Kasumi-1 (cell line): ENCODE data around the gene PLEKHG7.
"Not testable (repeated sequence)": the region's sequence is repeated elsewhere in the genome, so short reads cannot be mapped to it uniquely, and the experiment has no call there.

Experiments
- DNase-seq, 2 experiments: peaks; one replicate each; lab custom pipeline; 2025; lab: John Stamatoyannopoulos, UW

The PLEKHG7 gene

GRCh38 chr12:92747151-92747550, 44.4 kb downstream of the PLEKHG7 start:
- DNase-seq, result no peak

- not testable (repeated sequence) for DNase-seq
Measured at GRCh38 chr12:92749691-92750090, 46.9 kb downstream of the PLEKHG7 start.

DNA sequence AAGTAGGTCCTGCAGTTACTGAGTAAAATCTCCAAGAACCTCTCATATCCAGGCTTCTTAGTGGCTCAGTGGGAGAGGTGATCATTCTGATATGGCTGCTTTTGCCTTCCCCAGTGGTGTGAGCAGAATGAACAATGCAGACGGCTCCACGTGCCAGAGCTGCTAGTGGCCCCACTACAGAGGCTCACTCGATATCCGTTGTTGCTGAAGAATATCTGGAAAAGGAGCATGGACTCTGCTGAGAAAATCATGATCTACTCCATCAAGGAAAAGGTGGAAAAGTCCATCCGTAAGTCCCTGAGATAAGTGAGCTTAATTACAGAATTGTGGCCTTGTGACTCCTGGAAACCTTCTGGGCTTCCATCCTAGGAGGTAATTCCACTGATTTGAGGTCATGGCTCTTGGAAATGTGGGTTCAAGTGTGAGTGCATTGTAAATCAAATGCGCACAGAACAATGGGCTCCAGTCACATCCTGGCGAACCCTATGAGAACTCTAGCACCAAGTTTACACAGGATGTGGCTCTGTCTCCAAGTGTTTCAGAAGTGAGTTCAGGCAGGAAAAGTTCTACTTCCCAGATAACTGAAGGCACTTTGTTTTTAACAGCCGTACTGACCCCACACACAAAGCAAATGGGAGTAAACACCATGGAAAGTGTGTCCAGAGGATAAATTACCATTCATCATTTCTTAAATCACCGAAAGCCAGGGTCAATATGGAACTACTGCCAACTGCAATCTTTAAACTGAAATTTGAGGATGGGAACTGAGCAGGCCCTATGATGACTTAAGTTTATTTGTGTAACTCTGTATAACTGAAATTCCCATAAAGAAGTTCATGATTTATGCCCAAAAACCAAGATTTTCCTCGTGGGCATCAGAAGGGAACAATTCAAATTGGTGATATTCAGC, 51.4 kb downstream of the PLEKHG7 start:
- no peak for DNase-seq

- DNase-seq, result no peak
Measured at GRCh38 chr12:92756898-92757596, 54.3 kb downstream of the PLEKHG7 start.

GRCh38 chr12:92757597-92758121, 54.9 kb downstream of the PLEKHG7 start:
- DNase-seq, result no peak

GRCh38 chr12:92759634-92760268, 57.0 kb downstream of the PLEKHG7 start:
- DNase-seq, result no peak

- DNase-seq, result no peak
Measured at GRCh38 chr12:92762773-92763172, 60.0 kb downstream of the PLEKHG7 start.

DNA sequence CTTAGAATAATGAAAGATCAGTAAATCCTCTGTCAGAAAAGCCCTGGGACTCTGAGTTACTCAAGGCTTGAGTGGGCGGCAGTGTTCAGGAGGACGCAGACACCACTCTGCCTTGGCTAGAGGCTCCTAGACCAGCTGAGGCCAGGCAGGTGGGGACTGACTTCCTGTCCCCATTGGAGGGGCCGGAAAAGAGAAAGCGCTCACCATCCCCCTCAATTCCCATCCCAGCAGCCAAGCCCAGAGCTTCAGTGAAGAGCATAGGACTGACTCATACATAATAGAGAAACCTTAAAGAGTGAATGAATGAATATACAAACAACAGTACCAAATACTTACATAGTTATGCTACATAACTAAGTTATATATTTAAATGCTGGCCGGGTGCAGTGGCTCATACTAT, 62.0 kb downstream of the PLEKHG7 start:
- no peak for DNase-seq

DNA sequence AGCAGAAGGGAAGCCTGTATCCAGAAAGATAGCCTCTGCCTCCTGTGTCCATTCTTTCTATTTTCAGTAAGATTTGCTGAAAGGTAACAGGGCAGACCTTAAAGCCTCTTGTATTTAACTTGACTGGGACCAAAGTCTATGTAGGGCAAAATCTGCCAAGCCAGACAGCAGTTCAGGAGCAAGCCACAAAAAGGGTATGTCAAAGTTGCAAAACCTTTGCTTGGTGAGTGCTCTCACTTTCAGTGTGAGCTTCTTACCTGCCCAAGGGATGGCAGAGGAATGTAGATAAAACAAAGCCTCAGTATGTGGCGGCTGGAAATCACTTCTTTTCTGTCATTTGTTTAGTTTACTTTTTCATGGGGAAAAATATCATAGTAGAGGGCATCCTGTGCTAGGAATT, 63.1 kb downstream of the PLEKHG7 start:
- no peak for DNase-seq

GRCh38 chr12:92769124-92769901, 66.5 kb downstream of the PLEKHG7 start:
- peak; percentile 70 to 86 for DNase-seq

- DNase-seq, result no peak
Measured at GRCh38 chr12:92771001-92771400, 68.2 kb downstream of the PLEKHG7 start.

DNA sequence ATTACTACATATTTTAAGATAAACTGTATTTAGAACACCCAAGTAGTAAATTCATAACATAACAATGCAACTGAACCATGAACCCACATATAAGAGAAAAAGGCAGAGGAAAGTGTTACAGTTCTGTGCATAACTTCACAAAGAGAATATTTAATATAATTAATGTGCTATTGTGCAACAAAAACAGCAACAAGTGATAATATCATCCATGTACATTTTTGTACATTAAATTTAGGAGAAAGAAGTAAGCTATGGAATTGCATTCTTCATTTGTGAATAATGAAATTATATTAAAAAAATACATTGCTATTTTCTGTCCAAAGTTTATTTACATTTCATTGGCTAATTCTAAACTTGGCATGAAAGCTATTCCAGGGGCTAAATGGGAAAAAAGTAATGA, 72.6 kb downstream of the PLEKHG7 start:
- DNase-seq, result no peak

DNA sequence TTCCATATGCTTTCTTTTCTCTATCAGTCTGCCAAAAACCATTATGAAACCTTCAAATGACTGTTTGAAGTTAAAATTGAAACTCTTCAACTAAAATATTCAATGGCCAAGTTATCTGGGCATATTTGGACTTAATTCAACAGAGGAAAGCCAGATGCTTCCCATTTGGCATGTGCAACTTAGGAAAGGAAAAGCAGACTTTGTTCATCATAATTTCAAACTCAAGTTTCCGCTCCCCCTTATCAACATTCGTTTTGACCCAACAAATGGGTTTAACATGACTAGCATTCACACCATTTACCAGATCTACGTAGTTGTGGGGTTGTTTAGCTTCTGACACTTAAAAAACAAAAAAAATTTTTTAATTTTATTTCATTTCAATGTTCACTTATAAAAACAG, 75.7 kb downstream of the PLEKHG7 start:
- no peak for DNase-seq

GRCh38 chr12:92779902-92780301, 77.1 kb downstream of the PLEKHG7 start:
- no peak for DNase-seq

- no peak for DNase-seq
Measured at GRCh38 chr12:92784356-92784755, 81.6 kb downstream of the PLEKHG7 start.

- peak; percentile 92 to 95 for DNase-seq
Measured at GRCh38 chr12:92784797-92785562, 82.2 kb downstream of the PLEKHG7 start.

GRCh38 chr12:92785563-92785950, 82.8 kb downstream of the PLEKHG7 start:
- no peak for DNase-seq

DNA sequence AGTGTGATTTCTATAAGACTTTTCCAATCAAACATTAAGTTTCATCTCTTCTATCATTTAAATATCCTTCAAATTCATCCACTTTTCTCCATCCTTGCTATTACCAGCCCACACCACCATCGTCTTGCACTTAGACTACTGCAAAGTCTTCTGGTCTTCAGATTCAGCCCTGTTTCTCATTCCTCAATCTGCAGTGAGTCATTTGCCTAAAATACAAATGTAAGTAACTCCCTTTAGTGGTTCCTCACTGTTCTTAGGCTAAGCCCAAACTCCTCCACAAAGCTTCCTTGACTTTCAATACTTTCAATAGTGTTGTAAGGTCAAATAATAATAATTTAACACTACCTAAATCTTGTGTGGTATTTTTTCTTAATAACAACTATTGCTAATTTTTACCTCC, 83.3 kb downstream of the PLEKHG7 start:
- peak in 1 of 2 experiments; percentile 38 for DNase-seq

DNA sequence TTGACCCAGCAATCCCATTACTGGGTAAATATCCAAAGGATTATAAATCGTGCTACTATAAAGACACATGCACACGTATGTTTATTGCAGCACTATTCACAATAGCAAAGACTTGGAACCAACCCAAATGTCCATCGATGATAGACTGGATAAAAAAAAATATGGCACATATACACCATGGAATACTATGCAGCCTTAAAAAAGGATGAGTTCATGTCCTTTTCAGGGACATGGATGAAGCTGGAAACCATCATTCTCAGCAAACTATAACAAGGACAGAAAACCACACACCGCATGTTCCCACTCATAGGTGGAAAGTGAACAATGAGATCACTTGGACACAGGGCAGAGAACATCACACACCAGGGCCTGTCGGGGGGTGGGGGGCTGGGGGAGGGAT, 91.6 kb downstream of the PLEKHG7 start:
- not testable (repeated sequence) for DNase-seq

DNA sequence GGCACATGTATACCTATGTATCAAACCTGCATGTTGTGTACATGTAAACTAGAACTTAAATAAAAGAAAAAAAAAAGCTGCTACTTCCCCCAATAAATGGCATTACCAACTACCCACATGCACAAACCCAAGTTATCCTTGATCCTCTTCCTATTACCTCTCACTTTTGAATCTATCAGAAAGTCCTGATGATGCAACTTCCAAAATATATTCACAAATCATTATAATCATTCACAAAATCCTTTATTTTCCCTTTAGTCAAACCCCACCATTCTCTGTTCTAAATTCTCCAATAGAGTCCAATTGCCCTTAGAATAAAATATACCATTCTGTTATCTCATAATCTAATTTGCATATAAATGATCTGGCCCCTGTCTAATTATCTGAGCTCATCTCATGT, 92.0 kb downstream of the PLEKHG7 start:
- no peak for DNase-seq

GRCh38 chr12:92796650-92797049, 93.9 kb downstream of the PLEKHG7 start:
- no peak for DNase-seq
